ENCODE measurements around the gene PLTP. TPM values are rescaled to one million over a fixed set of nuclear protein-coding genes. Genes with fewer than 3 reads are reported as not detected.

The PLTP gene
- total and polyA plus RNA-seq, 2 of the 13 experiments (the other 11 are each of a cell fraction or from before 2014, with no cell fraction given): 16.9 to 28.6 TPM

DNA sequence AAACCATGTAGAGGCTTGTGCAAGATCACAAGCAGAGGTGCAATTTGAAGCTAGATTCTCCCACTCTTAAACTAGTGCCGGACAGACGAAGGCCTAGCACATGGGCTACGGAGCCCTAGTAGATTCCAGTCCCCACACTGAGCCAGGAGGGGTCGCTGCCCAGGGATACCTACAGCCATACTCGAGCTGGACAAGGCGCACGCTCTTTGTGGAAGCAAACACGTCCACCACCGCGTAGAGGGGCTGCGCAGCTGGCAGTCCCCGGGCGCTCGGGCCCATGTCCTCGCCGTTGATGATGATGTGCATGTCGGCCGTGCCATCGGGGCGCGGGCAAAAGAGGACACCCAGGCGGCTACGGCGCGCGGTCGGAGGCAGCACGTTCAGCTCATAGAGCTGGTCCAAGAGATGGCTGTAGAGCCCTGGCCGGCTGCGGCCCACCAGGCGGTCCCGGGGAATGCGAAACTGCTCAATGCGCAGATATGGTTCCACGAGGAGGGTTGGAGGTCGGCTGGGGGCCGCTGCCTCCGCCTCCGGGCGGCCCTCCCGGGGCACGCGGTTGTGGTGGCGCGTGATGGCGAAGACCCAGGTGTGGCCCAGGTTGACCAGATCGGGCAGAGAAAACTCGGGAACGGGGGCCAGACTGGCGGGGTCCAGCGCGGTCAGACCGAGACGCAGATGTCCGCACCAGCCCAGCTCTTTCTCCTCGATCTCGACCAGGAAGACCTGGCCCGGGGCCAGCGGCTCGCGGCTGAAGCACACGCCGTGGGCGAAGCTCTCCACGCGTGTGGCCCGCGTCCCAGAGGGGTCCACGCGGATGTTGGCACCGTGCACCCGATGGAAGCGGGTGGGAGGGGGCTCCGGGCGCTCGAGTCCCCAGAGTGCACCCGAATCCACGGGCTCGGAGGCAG is 21.6 kb downstream of the PLTP start (continued):
- TF ChIP-seq, protein P1, sequence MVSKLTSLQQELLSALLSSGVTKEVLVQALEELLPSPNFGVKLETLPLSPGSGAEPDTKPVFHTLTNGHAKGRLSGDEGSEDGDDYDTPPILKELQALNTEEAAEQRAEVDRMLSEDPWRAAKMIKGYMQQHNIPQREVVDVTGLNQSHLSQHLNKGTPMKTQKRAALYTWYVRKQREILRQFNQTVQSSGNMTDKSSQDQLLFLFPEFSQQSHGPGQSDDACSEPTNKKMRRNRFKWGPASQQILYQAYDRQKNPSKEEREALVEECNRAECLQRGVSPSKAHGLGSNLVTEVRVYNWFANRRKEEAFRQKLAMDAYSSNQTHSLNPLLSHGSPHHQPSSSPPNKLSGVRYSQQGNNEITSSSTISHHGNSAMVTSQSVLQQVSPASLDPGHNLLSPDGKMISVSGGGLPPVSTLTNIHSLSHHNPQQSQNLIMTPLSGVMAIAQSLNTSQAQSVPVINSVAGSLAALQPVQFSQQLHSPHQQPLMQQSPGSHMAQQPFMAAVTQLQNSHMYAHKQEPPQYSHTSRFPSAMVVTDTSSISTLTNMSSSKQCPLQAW (CRISPR knock-in tag; IDR thresholded peaks at IDR 0.05): peak; percentile 92
- peak; percentile 62; the same call in 1 of the 2 replicates for TF ChIP-seq KLF6 (CRISPR knock-in tag; IDR thresholded peaks at IDR 0.05)
- peak; percentile 81 for TF ChIP-seq MED1 (CRISPR knock-in tag; IDR thresholded peaks at IDR 0.05)
- no peak for TF ChIP-seq SOX13 (IDR thresholded peaks at IDR 0.05)
- peak in 1 of 2 experiments; percentile 47; a peak in 1 of 4 replicates for TF ChIP-seq SOX13 (CRISPR knock-in tag; conservative IDR thresholded peaks at IDR 0.05 in 1 of 2, IDR thresholded peaks at IDR 0.05 in 1 of 2)
- no peak for TF ChIP-seq DPF2 (CRISPR knock-in tag; IDR thresholded peaks at IDR 0.05; ENCODE audit: borderline replicate concordance, low read depth)
- peak; percentile 5; the same call in 1 of the 2 replicates for TF ChIP-seq MED13 (CRISPR knock-in tag; IDR thresholded peaks at IDR 0.05)
- TF ChIP-seq SP4 (CRISPR knock-in tag; IDR thresholded peaks at IDR 0.05): peak; percentile 74
- TF ChIP-seq NFKB2 (CRISPR knock-in tag; IDR thresholded peaks at IDR 0.05; ENCODE audit: borderline replicate concordance): no peak
- TF ChIP-seq ZMYM2 (CRISPR knock-in tag; IDR thresholded peaks at IDR 0.05): peak; percentile 57; the same call in 1 of the 2 replicates
- no peak for TF ChIP-seq PTBP1 (IDR thresholded peaks at IDR 0.05; ENCODE audit: low read depth, low read length, poor library complexity, severe bottlenecking)
- TF ChIP-seq ZNF367 (CRISPR knock-in tag; IDR thresholded peaks at IDR 0.05; ENCODE audit: borderline replicate concordance): no peak
- TF ChIP-seq PCBP1 (IDR thresholded peaks at IDR 0.05; ENCODE audit: borderline replicate concordance, low read depth, low read length): no peak
- peak; percentile 68; the same call in 1 of the 2 replicates for TF ChIP-seq ATAD3A (CRISPR knock-in tag; IDR thresholded peaks at IDR 0.05)
- peak; percentile 84 for TF ChIP-seq SETDB1 (CRISPR knock-in tag; IDR thresholded peaks at IDR 0.05; ENCODE audit: borderline replicate concordance)
- no peak for TF ChIP-seq ZNF510 (CRISPR knock-in tag; IDR thresholded peaks at IDR 0.05; ENCODE audit: low read depth)
- peak; percentile 46; the same call in 1 of the 2 replicates for TF ChIP-seq JUND (CRISPR knock-in tag; IDR thresholded peaks at IDR 0.05)
- peak; percentile 97 for TF ChIP-seq ZSCAN9 (CRISPR knock-in tag; IDR thresholded peaks at IDR 0.05; ENCODE audit: borderline replicate concordance)
- TF ChIP-seq ZFP90 (CRISPR knock-in tag; IDR thresholded peaks at IDR 0.05; ENCODE audit: borderline replicate concordance): peak; percentile 76; the same call in 1 of the 2 replicates
- TF ChIP-seq RELA (CRISPR knock-in tag; IDR thresholded peaks at IDR 0.05): no peak; the same call in 1 of the 2 replicates
- peak; percentile 77; the same call in 1 of the 2 replicates for TF ChIP-seq MAFG (CRISPR knock-in tag; IDR thresholded peaks at IDR 0.05)
- no peak for TF ChIP-seq TBP (CRISPR knock-in tag; IDR thresholded peaks at IDR 0.05)
- no peak for TF ChIP-seq ZSCAN22 (CRISPR knock-in tag; IDR thresholded peaks at IDR 0.05)
- peak; percentile 55 for TF ChIP-seq ZNF263 (CRISPR knock-in tag; IDR thresholded peaks at IDR 0.05)
- TF ChIP-seq SMC3 (IDR thresholded peaks at IDR 0.05; ENCODE audit: low read length): peak; percentile 88
- TF ChIP-seq ZNF816 (CRISPR knock-in tag; IDR thresholded peaks at IDR 0.05; ENCODE audit: borderline replicate concordance): no peak; the same call in 1 of the 2 replicates
- no peak for TF ChIP-seq NONO (IDR thresholded peaks at IDR 0.05)
- peak; percentile 49; the same call in 1 of the 2 replicates for TF ChIP-seq NONO (CRISPR knock-in tag; conservative IDR thresholded peaks at IDR 0.05)
- peak; percentile 62 for TF ChIP-seq FOXA3 (CRISPR knock-in tag; IDR thresholded peaks at IDR 0.05)
- TF ChIP-seq AHR (CRISPR knock-in tag; IDR thresholded peaks at IDR 0.05): 0 out of 2 replicates have a peak, but pooled peaks have one; percentile 89
- no peak for TF ChIP-seq XBP1 (CRISPR knock-in tag; IDR thresholded peaks at IDR 0.05)
- TF ChIP-seq ZNF660 (CRISPR knock-in tag; IDR thresholded peaks at IDR 0.05; ENCODE audit: borderline replicate concordance, low read depth): no peak

Measured in HepG2 (cell line).